IMR-90 (cell line): ENCODE data around the gene KPTN. TPM values are rescaled to one million over a fixed set of nuclear protein-coding genes. Genes with fewer than 3 reads are reported as not detected.

Source experiments
- ATAC-seq: fragments of 200-7000 bp; cut with Tn5 transposase; 2 replicates; pipeline ENCODE4 v1.9.1; 2020; ENCODE audit warnings: low read depth, mild to moderate bottlenecking, moderate library complexity
- BruUV-seq: library from RNA; stranded (reverse); fragments of 400-500 nt; replicated peaks from 2 replicates; lab custom pipeline; 2021; lab: Mats Ljungman, UMichigan
- CTCF ChIA-PET: fragments of 300-600 bp; formaldehyde crosslinking; extraction: SDS; loops from one replicate; lab custom pipeline; 2021; ENCODE audit warnings: antibody characterized with exemption; lab: Yijun Ruan, JAX
- POLR2A ChIA-PET: fragments of 300-600 bp; sonication (Branson Sonifier 250); formaldehyde crosslinking; loops from one replicate; lab custom pipeline; 2022; ENCODE audit warnings: antibody characterized with exemption; ENCODE audit not compliant: unreplicated experiment; lab: Charles Lee
- DNase-seq: peaks from one replicate; pipeline ENCODE4 v3.0.0; 2013
- H2AFZ ChIP-seq: replicated peaks from 2 replicates; pipeline ENCODE3; 2013; ENCODE audit warnings: low read length, mild to moderate bottlenecking; ENCODE audit not compliant: poor library complexity
- H2AK5ac ChIP-seq: 2 replicates; pipeline ENCODE4 v1.6.1; 2013; ENCODE audit warnings: low read depth, low read length, inconsistent platforms
- H2AK9ac ChIP-seq: replicated peaks from 2 replicates; pipeline ENCODE3; 2013; ENCODE audit warnings: mild to moderate bottlenecking, low read depth, low read length, moderate library complexity; ENCODE audit not compliant: poor library complexity
- H2BK120ac ChIP-seq: 2 replicates; pipeline ENCODE4 v1.6.1; 2013; ENCODE audit warnings: low read depth, low read length, inconsistent platforms
- H2BK15ac ChIP-seq: 3 replicates; pipeline ENCODE4 v1.6.1; 2013; ENCODE audit warnings: low read depth, low read length, inconsistent platforms
- H2BK20ac ChIP-seq: 2 replicates; pipeline ENCODE4 v1.6.1; 2013; ENCODE audit warnings: low read depth, mild to moderate bottlenecking, inconsistent platforms, low read length, moderate library complexity
- H2BK5ac ChIP-seq: 2 replicates; pipeline ENCODE4 v1.6.1; 2013; ENCODE audit warnings: mild to moderate bottlenecking, low read depth, low read length, inconsistent platforms; ENCODE audit not compliant: poor library complexity, severe bottlenecking
- H3K14ac ChIP-seq: replicated peaks from 2 replicates; pipeline ENCODE4 v1.6.1; 2013; ENCODE audit warnings: low read depth, low read length, inconsistent platforms
- H3K18ac ChIP-seq: 2 replicates; pipeline ENCODE4 v1.6.1; 2013; ENCODE audit warnings: low read depth, low read length, control low read depth
- H3K23ac ChIP-seq: 2 replicates; pipeline ENCODE4 v1.6.1; 2013; ENCODE audit warnings: low read depth, low read length, inconsistent platforms
- H3K27ac ChIP-seq: 2 replicates; pipeline ENCODE4 v1.5.1; 2013; ENCODE audit warnings: mild to moderate bottlenecking, control low read depth, low read length; ENCODE audit not compliant: insufficient read depth
- H3K27me3 ChIP-seq: 2 replicates; pipeline ENCODE4 v1.6.1; 2013; ENCODE audit warnings: low read length; ENCODE audit not compliant: control insufficient read depth, insufficient read depth
- H3K36me3 ChIP-seq: 2 replicates; pipeline ENCODE4 v1.6.1; 2013; ENCODE audit warnings: low read length, mixed read lengths; ENCODE audit not compliant: control insufficient read depth, insufficient read depth
- H3K4ac ChIP-seq: 2 replicates; pipeline ENCODE4 v1.6.1; 2013; ENCODE audit warnings: low read depth, low read length, inconsistent platforms
- H3K4me1 ChIP-seq: 2 replicates; pipeline ENCODE4 v1.6.1; 2013; ENCODE audit warnings: low read length, mixed read lengths; ENCODE audit not compliant: control insufficient read depth, insufficient read depth
- H3K4me2 ChIP-seq: 2 replicates; pipeline ENCODE4 v1.6.1; 2013; ENCODE audit warnings: low read depth, mild to moderate bottlenecking, control low read depth, low read length, moderate library complexity
- H3K4me3 ChIP-seq: 2 replicates; pipeline ENCODE4 v1.5.1; 2013; ENCODE audit warnings: low read depth, mild to moderate bottlenecking, control low read depth, low read length, moderate library complexity; ENCODE audit not compliant: insufficient read depth
- H3K56ac ChIP-seq: 2 replicates; pipeline ENCODE4 v1.6.1; 2013; ENCODE audit warnings: low read length, inconsistent platforms; ENCODE audit not compliant: insufficient read depth; ENCODE audit errors: extremely low read depth
- H3K79me1 ChIP-seq, 2 experiments: 2 replicates each; pipeline ENCODE4 v1.6.1; 2013; ENCODE audit warnings: low read length in 2 of 2, inconsistent platforms in 1 of 2, low read depth in 1 of 2
- H3K9ac ChIP-seq: 2 replicates; pipeline ENCODE4 v1.6.1; 2013; ENCODE audit warnings: low read depth, low read length, control low read depth
- H3K9me1 ChIP-seq: 2 replicates; pipeline ENCODE4 v1.6.1; 2013; ENCODE audit warnings: low read length, inconsistent platforms; ENCODE audit not compliant: insufficient read depth
- H3K9me3 ChIP-seq: 2 replicates; pipeline ENCODE4 v1.6.1; 2013; ENCODE audit warnings: low read length; ENCODE audit not compliant: control insufficient read depth, insufficient read depth
- H4K20me1 ChIP-seq: 2 replicates; pipeline ENCODE4 v1.6.1; 2013; ENCODE audit warnings: low read length, inconsistent platforms; ENCODE audit not compliant: insufficient read depth
- H4K5ac ChIP-seq: 2 replicates; pipeline ENCODE4 v1.6.1; 2013; ENCODE audit warnings: mild to moderate bottlenecking, low read depth, low read length, control low read depth
- H4K8ac ChIP-seq, 2 experiments: 2 replicates each; pipeline ENCODE4 v1.6.1; 2013; ENCODE audit warnings: low read depth in 2 of 2, low read length in 2 of 2, control low read depth in 1 of 2, inconsistent platforms in 1 of 2
- H4K91ac ChIP-seq: 2 replicates; pipeline ENCODE4 v1.6.1; 2013; ENCODE audit warnings: low read depth, low read length, inconsistent platforms; ENCODE audit not compliant: insufficient read depth
- BHLHE40 ChIP-seq: fragments of 150-350 bp; IDR thresholded peaks from 2 replicates; pipeline ENCODE4 v1.6.1; 2016; ENCODE audit warnings: mild to moderate bottlenecking, low read depth, low read length
- CHD1 ChIP-seq: IDR thresholded peaks from 2 replicates; pipeline ENCODE4 v1.6.1; 2012; ENCODE audit warnings: low read depth, low read length, improper control_type of control experiment
- FOS ChIP-seq: fragments of 150-350 bp; IDR thresholded peaks from 2 replicates; pipeline ENCODE4 v1.6.1; 2016; ENCODE audit warnings: low read depth, low read length
- MXI1 ChIP-seq: IDR thresholded peaks from 2 replicates; pipeline ENCODE4 v1.6.1; 2012; ENCODE audit warnings: low read depth, mild to moderate bottlenecking, low read length, moderate library complexity, borderline replicate concordance
- NFE2L2 ChIP-seq: fragments of 150-350 bp; IDR thresholded peaks from 2 replicates; pipeline ENCODE4 v1.6.1; 2016; ENCODE audit warnings: low read depth, mild to moderate bottlenecking, low read length
- POLR2A ChIP-seq: IDR thresholded peaks from 2 replicates; pipeline ENCODE4 v1.6.1; 2012; ENCODE audit warnings: mild to moderate bottlenecking, low read depth, low read length
- RAD21 ChIP-seq: IDR thresholded peaks from 2 replicates; pipeline ENCODE4 v1.6.1; 2012; ENCODE audit warnings: low read length, improper control_type of control experiment
- RCOR1 ChIP-seq: IDR thresholded peaks from 2 replicates; pipeline ENCODE4 v1.6.1; 2012; ENCODE audit warnings: mild to moderate bottlenecking, low read length, improper control_type of control experiment; ENCODE audit not compliant: insufficient replicate concordance
- SMC3 ChIP-seq: fragments of 150-350 bp; IDR thresholded peaks from 2 replicates; pipeline ENCODE4 v1.6.1; 2016; ENCODE audit warnings: low read depth, mild to moderate bottlenecking, antibody characterized with exemption, low read length, moderate library complexity
- WGBS, 2 experiments: methylation state at CpG; one replicate each; pipeline versions ENCODE4 v1.1.5 to v1.1.7; 2013; ENCODE audit warnings: missing lambda C conversion rate in 2 of 2; ENCODE audit not compliant: insufficient read length in 1 of 2; ENCODE audit errors: extremely low coverage in 2 of 2; 5-methylcytosine and 5-hydroxymethylcytosine counted together
- dilution Hi-C: fragments of 300-500 bp; cut with HindIII; formaldehyde crosslinking; loops from one replicate; pipeline ENCODE4 v1.14.3; 2018; ENCODE audit warnings: low sequenced_read_pairs; ENCODE audit not compliant: unreplicated experiment
- in situ Hi-C: fragments of 300-500 bp; cut with MboI; formaldehyde crosslinking; loops from 3 replicates; pipeline ENCODE4 v1.14.3; 2019; ENCODE audit warnings: low sequenced_read_pairs, inconsistent platforms, mixed read lengths
- intact Hi-C: fragments of 100-400 bp; cut with micrococcal nuclease; formaldehyde crosslinking; loops from 2 replicates; pipeline ENCODE4 v1.10.0; 2022
- polyA plus RNA-seq, 3 experiments: library from polyadenylated mRNA; depleted of rRNA; stranded (reverse); fragments of >200 nt; gene quantifications; 2 replicates each; pipeline ENCODE4 v1.2.3, GENCODE V29; 2012; ENCODE audit warnings: low replicate concordance in 1 of 3
- total RNA-seq: library from RNA; depleted of rRNA; stranded (reverse); fragments of >200 nt; gene quantifications from 2 replicates; pipeline ENCODE4 v1.2.3, GENCODE V29; 2012
- TF ChIP-seq, protein P1 (sequence below): fragments of 150-350 bp; IDR thresholded peaks from 2 replicates; pipeline ENCODE4 v1.6.1; 2016; ENCODE audit warnings: low read depth, mild to moderate bottlenecking, low read length, moderate library complexity, borderline replicate concordance
- TF ChIP-seq, protein P2 (sequence below): fragments of 150-350 bp; IDR thresholded peaks from 2 replicates; pipeline ENCODE4 v1.6.1; 2017; ENCODE audit warnings: mild to moderate bottlenecking, antibody characterized with exemption, low read length, low read depth

Gene KPTN
- total and polyA plus RNA-seq, 2 of the 4 experiments (the other 2 are of a cell fraction) = 4.1 to 15.4 TPM

DNA sequence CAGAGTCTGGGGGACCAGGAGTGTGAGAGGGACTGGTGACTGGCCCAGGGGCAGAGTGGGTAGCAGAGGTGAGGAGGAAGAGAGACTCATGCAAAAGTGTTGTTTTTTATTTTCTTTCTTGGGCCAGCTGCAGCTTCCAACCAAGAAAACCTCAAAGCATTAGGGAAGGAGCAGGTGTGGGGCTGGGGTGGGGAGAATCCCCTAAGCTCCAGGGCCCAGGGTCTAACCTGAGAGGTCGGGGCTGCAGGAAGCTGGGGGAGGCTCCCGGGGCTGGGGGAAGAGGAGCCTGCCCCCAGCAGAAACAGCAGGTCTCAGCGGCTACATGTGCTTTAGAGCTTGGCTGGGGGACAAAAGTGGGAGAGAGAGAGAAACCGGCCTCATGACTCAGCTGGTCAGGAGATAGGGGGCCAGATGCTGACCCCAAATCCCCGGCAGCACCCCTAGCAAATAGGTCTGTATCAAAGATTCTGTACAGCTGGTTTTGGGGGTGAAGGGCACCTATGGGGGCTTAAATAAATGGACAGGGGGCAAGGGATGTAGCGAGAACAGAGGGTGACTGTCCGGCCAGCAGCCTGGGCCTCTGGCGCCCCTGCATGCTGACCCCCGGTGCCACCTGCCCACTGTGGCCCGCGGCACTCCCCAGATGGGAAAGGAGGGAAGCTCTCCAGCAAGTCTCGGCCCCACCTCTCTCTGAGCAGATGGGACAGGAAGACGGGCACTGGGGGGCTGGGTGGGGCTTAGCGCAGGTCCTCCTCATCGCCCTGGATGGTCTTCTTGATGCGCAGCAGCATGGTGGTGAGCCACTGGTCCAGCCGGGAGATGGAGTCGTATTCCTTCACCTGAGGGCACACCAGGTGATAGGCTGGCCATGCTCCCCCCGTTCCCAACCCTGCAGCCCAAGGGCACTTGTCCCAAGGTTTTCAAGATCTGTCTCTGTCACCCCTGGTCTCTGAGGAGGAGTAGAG lies 3.8 kb upstream of the KPTN start (continued):
- TF ChIP-seq FOS = no peak
- TF ChIP-seq BHLHE40 = no peak

DNA sequence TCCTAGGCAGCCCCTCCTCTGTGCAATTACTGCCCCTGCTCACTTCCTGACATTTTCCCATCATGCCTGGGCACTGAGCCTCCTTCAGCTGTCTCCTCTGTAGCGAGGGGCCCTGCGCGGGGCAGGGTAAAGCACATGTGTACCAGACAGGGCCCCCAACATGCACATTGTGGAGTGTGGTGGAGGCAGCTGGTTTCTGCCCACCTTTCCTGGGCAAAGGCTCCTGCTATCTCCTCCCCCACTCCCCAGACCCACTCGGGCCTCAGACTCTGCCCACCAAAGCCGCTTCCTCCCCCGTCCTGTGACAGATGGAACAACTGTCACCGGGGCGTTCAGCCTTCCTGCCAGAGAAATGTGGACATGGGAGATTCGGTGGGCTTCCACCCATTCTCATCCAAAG lies 2.9 kb upstream of the KPTN start:
- H3K4me1 ChIP-seq = peaks cover 2% of the 10 kb centered on the region; the same call in 1 of the 2 replicates
- no peak overlapping the region for H2BK120ac ChIP-seq
- no peak overlapping the region for H4K5ac ChIP-seq
- DNase-seq = no peak
- no peak overlapping the region for H3K4me3 ChIP-seq
- peaks cover 6% of the 10 kb centered on the region; the same call in 1 of the 2 replicates for H4K20me1 ChIP-seq
- ATAC-seq = no peak
- no peak overlapping the region for H4K8ac ChIP-seq
- no peak overlapping the region for H3K27ac ChIP-seq
- no peak overlapping the region for H3K18ac ChIP-seq
- no peak overlapping the region for H4K91ac ChIP-seq
- TF ChIP-seq, protein P1, sequence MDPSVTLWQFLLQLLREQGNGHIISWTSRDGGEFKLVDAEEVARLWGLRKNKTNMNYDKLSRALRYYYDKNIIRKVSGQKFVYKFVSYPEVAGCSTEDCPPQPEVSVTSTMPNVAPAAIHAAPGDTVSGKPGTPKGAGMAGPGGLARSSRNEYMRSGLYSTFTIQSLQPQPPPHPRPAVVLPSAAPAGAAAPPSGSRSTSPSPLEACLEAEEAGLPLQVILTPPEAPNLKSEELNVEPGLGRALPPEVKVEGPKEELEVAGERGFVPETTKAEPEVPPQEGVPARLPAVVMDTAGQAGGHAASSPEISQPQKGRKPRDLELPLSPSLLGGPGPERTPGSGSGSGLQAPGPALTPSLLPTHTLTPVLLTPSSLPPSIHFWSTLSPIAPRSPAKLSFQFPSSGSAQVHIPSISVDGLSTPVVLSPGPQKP = no peak
- TF ChIP-seq CHD1 = no peak
- TF ChIP-seq FOS = no peak
- no peak for TF ChIP-seq BHLHE40
- TF ChIP-seq RCOR1 = no peak
- TF ChIP-seq, protein P2, sequence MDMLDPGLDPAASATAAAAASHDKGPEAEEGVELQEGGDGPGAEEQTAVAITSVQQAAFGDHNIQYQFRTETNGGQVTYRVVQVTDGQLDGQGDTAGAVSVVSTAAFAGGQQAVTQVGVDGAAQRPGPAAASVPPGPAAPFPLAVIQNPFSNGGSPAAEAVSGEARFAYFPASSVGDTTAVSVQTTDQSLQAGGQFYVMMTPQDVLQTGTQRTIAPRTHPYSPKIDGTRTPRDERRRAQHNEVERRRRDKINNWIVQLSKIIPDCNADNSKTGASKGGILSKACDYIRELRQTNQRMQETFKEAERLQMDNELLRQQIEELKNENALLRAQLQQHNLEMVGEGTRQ = no peak
- TF ChIP-seq POLR2A = no peak
- no peak for TF ChIP-seq SMC3
- no peak for TF ChIP-seq MXI1
- no peak for TF ChIP-seq NFE2L2
- no peak for TF ChIP-seq RAD21
- peak overlapping the region; percentile 37 for H2AK9ac ChIP-seq
- no peak overlapping the region for H3K14ac ChIP-seq
- H3K9me3 ChIP-seq = no peaks in the 10 kb centered on the region
- no peak overlapping the region for H2BK20ac ChIP-seq
- H3K9me1 ChIP-seq = peaks cover 6% of the 10 kb centered on the region; the same call in 1 of the 2 replicates
- no peak overlapping the region for H2BK15ac ChIP-seq
- no peaks in the 10 kb centered on the region for H3K27me3 ChIP-seq
- peaks cover 0 to 24% of the 10 kb centered on the region in 2 experiments; a peak in 2 of 4 replicates for H3K79me1 ChIP-seq
- H3K56ac ChIP-seq = no peak overlapping the region
- H2AK5ac ChIP-seq = no peak overlapping the region
- dilution Hi-C loops (no loop called here), intact Hi-C loops (no loop called here), in situ Hi-C loops (no loop called here)
- no peak overlapping the region for H3K9ac ChIP-seq
- no CpG with 5 or more reads among the region's 9 CpGs for WGBS, 2 experiments
- ChIA-PET POLR2A (interaction anchor here (0.5 kb wide), 1 partner anchor 130 kb away, joined by 6 read pairs; no protein-coding TSS in a partner anchor), CTCF (no interaction called here)
- H3K36me3 ChIP-seq = peaks cover 34% of the 10 kb centered on the region
- H3K23ac ChIP-seq = no peak overlapping the region
- H3K4me2 ChIP-seq = no peak overlapping the region
- no TSS peak for BruUV-seq
- H3K4ac ChIP-seq = no peak overlapping the region
- H2AFZ ChIP-seq = no peak overlapping the region
- H2BK5ac ChIP-seq = no peak overlapping the region
